ENCODE data around the gene UBTD2. TPM values are rescaled to one million over a fixed set of nuclear protein-coding genes. Genes with fewer than 3 reads are reported as not detected.

UBTD2 gene
- total and polyA plus RNA-seq, 9 of the 15 experiments (the other 6 are each of a cell fraction or from before 2014, with no cell fraction given), result 0.01 to 0.46 (median 0.15) TPM; not detected in 1

- in situ Hi-C loops (cut with MboI), result no loop called here
- H3K4me1 ChIP-seq (replicated peaks in 1 of 2; ENCODE audit: control insufficient read depth in 2 of 2, insufficient read depth in 2 of 2, low read length in 2 of 2), result peaks cover 0 to 16% of the 10 kb centered on the region in 2 experiments; a peak in 4 of 5 replicates
- H3K27me3 ChIP-seq (ENCODE audit: control insufficient read depth in 2 of 2, insufficient read depth in 2 of 2, low read length in 2 of 2), result peaks cover 0 to 8% of the 10 kb centered on the region in 2 experiments; a peak in 2 of 5 replicates
- TF ChIP-seq HDAC3 (IDR thresholded peaks at IDR 0.05; ENCODE audit: borderline replicate concordance, partially characterized antibody), result no peak
- no peak for TF ChIP-seq ZNF143 (CRISPR knock-in tag; IDR thresholded peaks at IDR 0.05)
- TF ChIP-seq EHMT2 (IDR thresholded peaks at IDR 0.05), result no peak
- no peak for TF ChIP-seq SMARCA5 (IDR thresholded peaks at IDR 0.05)
- TF ChIP-seq ZBED1 (IDR thresholded peaks at IDR 0.05), result no peak
- TF ChIP-seq CBX8 (IDR thresholded peaks at IDR 0.05; ENCODE audit: borderline replicate concordance, extremely low read depth, low read depth, low read length, poor library complexity, severe bottlenecking), result no peak
- TF ChIP-seq, protein P1, sequence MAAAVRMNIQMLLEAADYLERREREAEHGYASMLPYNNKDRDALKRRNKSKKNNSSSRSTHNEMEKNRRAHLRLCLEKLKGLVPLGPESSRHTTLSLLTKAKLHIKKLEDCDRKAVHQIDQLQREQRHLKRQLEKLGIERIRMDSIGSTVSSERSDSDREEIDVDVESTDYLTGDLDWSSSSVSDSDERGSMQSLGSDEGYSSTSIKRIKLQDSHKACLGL (CRISPR knock-in tag; IDR thresholded peaks at IDR 0.05; ENCODE audit: borderline replicate concordance, poor library complexity, severe bottlenecking), result no peak
- no peak for TF ChIP-seq HNRNPL (IDR thresholded peaks at IDR 0.05; ENCODE audit: low read depth, low read length)
- no peak overlapping the region for H3K27ac ChIP-seq (ENCODE audit: extremely low read depth, low read depth, low read length)
- H2AFZ ChIP-seq (ENCODE audit: low read depth, low read length), result no peak overlapping the region
- ATAC-seq, result no peak; the same call in 2 of the 3 replicates
- H3K36me3 ChIP-seq (ENCODE audit: control insufficient read depth, insufficient read depth, low read length), result no peaks in the 10 kb centered on the region
- CTCF ChIA-PET (ENCODE audit: low intra/inter-chr PET ratio), result no interaction called here
- H3K4me3 ChIP-seq, result no peak overlapping the region
- H3K9me3 ChIP-seq (replicated peaks; ENCODE audit: control insufficient read depth, insufficient read depth, low read depth, low read length), result no peaks in the 10 kb centered on the region
- H3K4me2 ChIP-seq (ENCODE audit: insufficient read depth, low read length), result no peak overlapping the region
- no peaks in the 10 kb centered on the region for H3K9me1 ChIP-seq (ENCODE audit: control insufficient read depth, insufficient read depth, low read length)
- BruUV-seq (replicated peaks), result no TSS peak
- no peaks in the 10 kb centered on the region for H3K79me2 ChIP-seq (ENCODE audit: control insufficient read depth, insufficient read depth, low read length)
- intact Hi-C loops (cut with micrococcal nuclease), result no loop called here
- DNase-seq (ENCODE audit: extremely low read depth in 1 of 4, low spot score in 3 of 4), result no peak
- no peak overlapping the region for H3K9ac ChIP-seq (ENCODE audit: insufficient read depth in 1 of 2, low read depth in 2 of 2, low read length in 2 of 2)
- H4K20me1 ChIP-seq (replicated peaks; ENCODE audit: control insufficient read depth, insufficient read depth, low read length), result no peaks in the 10 kb centered on the region
- WGBS (ENCODE audit: insufficient coverage, low coverage, missing lambda C conversion rate), result 31% methylated on average over 8 of the region's 12 CpGs
- FAIRE-seq, result no peak
- POLR2A ChIA-PET, result interaction anchor here (0.7 to 1.0 kb wide), 3 partner anchors 11 to 17 kb away, joined by 3 to 4 read pairs (median 3); no protein-coding TSS in a partner anchor
These were observed 110.5 kb downstream of the UBTD2 start for GRCh38 chr5:172172912-172173563.
